ENCODE results near the gene CLCN5. TPM values are rescaled to one million over a fixed set of nuclear protein-coding genes. Genes with fewer than 3 reads are reported as not detected.

CLCN5 gene
- total RNA-seq, 4 donors from 2014 or later, result 5.3 to 8.0 (median 7.2) TPM

- Histone ChIP-seq H3K36me3 (no peaks in the 10 kb centered on the region), H3K27ac (no peak overlapping the region), H3K4me1 (no peaks in the 10 kb centered on the region), H3K4me3 (no peak overlapping the region), H3K27me3 (no peaks in the 10 kb centered on the region), H3K9me3 (no peaks in the 10 kb centered on the region)
- TF ChIP-seq CTCF (IDR thresholded peaks at IDR 0.05) (no peak), POLR2A (IDR thresholded peaks at IDR 0.05) (no peak)
- intact Hi-C loops (cut with DNase I), result no loop called here
- 67 to 79% methylated on average over 6 to 7 of the region's 7 CpGs for WGBS, 2 donors
- DNase-seq, result no peak
Measured at GRCh38 chrX:50147972-50148371, 225.6 kb downstream of the CLCN5 start.

Small RNAs within 50 kb of the gene (small RNA-seq; reads per million reads assigned to genes)
- gene MIR188 (0 to 0.54 (median 0.07) reads per million in 4 donors), gene MIR362 (0.95 to 5.2 (median 3.1) reads per million in 4 donors), gene MIR500A (45.0 to 91.6 (median 70.8) reads per million in 4 donors), gene MIR500B (0 to 0.74 (median 0.22) reads per million in 4 donors), gene MIR501 (28.4 to 72.3 (median 44.3) reads per million in 4 donors), gene MIR502 (0.28 to 1.1 (median 0.78) reads per million in 4 donors), gene MIR532 (43.9 to 89.5 (median 59.7) reads per million in 4 donors), gene MIR660 (6.6 to 19.2 (median 10.6) reads per million in 4 donors), gene RNU6-421P (0 reads per million in 4 donors)

Other genes starting within 250 kb of the CLCN5 start
- not detected for gene PAGE1, start 226.6 kb upstream of the CLCN5 start, total RNA-seq
- gene PAGE4, start 93.3 kb upstream of the CLCN5 start, total RNA-seq, result not detected
- gene USP27X, start 43.1 kb upstream of the CLCN5 start, total RNA-seq, result 1 to 10 TPM in 2 of 4 donors, under 1 TPM in 2; 0.57 to 2.7 (median 1.1) TPM